T-cell (primary cell): ENCODE results near the gene RUNX2. TPM values are rescaled to one million over a fixed set of nuclear protein-coding genes. Genes with fewer than 3 reads are reported as not detected.
A peak's percentile ranks its signal among the peaks of the same experiment; 100 is the strongest.

Experiments
- ATAC-seq, 4 experiments: fragments of 200-7000 bp in 3 of 4; fragments of 150-1000 bp in 1 of 4; cut with Tn5 transposase; replicated peaks in 1 of 4; 1 replicate in 3 of 4; 2 replicates in 1 of 4; pipeline ENCODE4 v1.10.0; 2021; ENCODE audit warnings: moderate library complexity in 3 of 4, mild to moderate bottlenecking in 2 of 4, moderate number of reproducible peaks in 1 of 4
- CTCF ChIA-PET, 2 donors: fragments of 300-600 bp; sonication (Branson Sonifier 250); formaldehyde crosslinking; loops; one replicate each; lab custom pipeline; 2022; ENCODE audit warnings: antibody characterized with exemption in 2 of 2; lab: Charles Lee
- POLR2A ChIA-PET, 2 donors: fragments of 300-600 bp; sonication (Branson Sonifier 250); formaldehyde crosslinking; loops; one replicate each; lab custom pipeline; 2022; ENCODE audit warnings: antibody characterized with exemption in 2 of 2; lab: Charles Lee
- DNase-seq, 35 experiments: peaks; one replicate each; pipeline versions ENCODE4 v3.0.0 to v3.0.0-alpha.2; 2013 to 2023
- H3K27ac ChIP-seq: one replicate; pipeline ENCODE4 v1.5.1; 2013; ENCODE audit warnings: low read length
- H3K27me3 ChIP-seq, 2 experiments: replicated peaks in 1 of 2; 1 replicate in 1 of 2; 2 replicates in 1 of 2; pipeline versions ENCODE4 v1.6.1 to v1.7.0; 2013; ENCODE audit warnings: low read length in 1 of 2, mixed read lengths in 1 of 2; ENCODE audit not compliant: control insufficient read depth in 2 of 2, insufficient read depth in 2 of 2; ENCODE audit errors: extremely low read depth in 1 of 2
- H3K36me3 ChIP-seq, 2 donors: 1 replicate in 1 of 2; 2 replicates in 1 of 2; pipeline versions ENCODE4 v1.6.1 to v1.7.0; 2013; ENCODE audit warnings: low read length in 1 of 2; ENCODE audit not compliant: control insufficient read depth in 2 of 2, insufficient read depth in 1 of 2; ENCODE audit errors: extremely low read depth in 1 of 2
- H3K4me1 ChIP-seq, 2 experiments: 1 replicate in 1 of 2; 2 replicates in 1 of 2; pipeline versions ENCODE4 v1.6.1 to v1.7.0; 2013; ENCODE audit warnings: low read length in 2 of 2, mixed read lengths in 1 of 2; ENCODE audit not compliant: insufficient read depth in 2 of 2, control insufficient read depth in 1 of 2; ENCODE audit errors: extremely low read depth in 1 of 2
- H3K4me3 ChIP-seq, 2 donors: 1 replicate in 1 of 2; 2 replicates in 1 of 2; pipeline versions ENCODE4 v1.5.1 to v1.7.0; 2013; ENCODE audit warnings: mild to moderate bottlenecking in 2 of 2, low read length in 1 of 2, moderate library complexity in 1 of 2; ENCODE audit not compliant: control insufficient read depth in 1 of 2; ENCODE audit errors: extremely low read depth in 1 of 2
- H3K9me3 ChIP-seq: 2 replicates; pipeline ENCODE4 v1.7.0; 2013
- H3K27ac Mint-ChIP-seq, 2 donors: one replicate each; pipeline ENCODE4 v1.8.0; 2020 to 2021; ENCODE audit warnings: mild to moderate bottlenecking in 2 of 2, mixed read lengths in 2 of 2
- H3K27me3 Mint-ChIP-seq, 2 donors: one replicate each; pipeline ENCODE4 v1.8.0; 2021 to 2022; ENCODE audit warnings: mixed read lengths in 2 of 2
- H3K36me3 Mint-ChIP-seq: one replicate; pipeline ENCODE4 v1.8.0; 2021; ENCODE audit warnings: mixed read lengths
- H3K4me1 Mint-ChIP-seq, 3 donors: one replicate each; pipeline ENCODE4 v1.8.0; 2020 to 2022; ENCODE audit warnings: mixed read lengths in 3 of 3, mild to moderate bottlenecking in 1 of 3
- H3K4me3 Mint-ChIP-seq, 3 donors: one replicate each; pipeline ENCODE4 v1.8.0; 2020 to 2022; ENCODE audit warnings: mild to moderate bottlenecking in 3 of 3, mixed read lengths in 3 of 3, moderate library complexity in 3 of 3
- H3K9me3 Mint-ChIP-seq, 3 donors: one replicate each; pipeline ENCODE4 v1.8.0; 2020 to 2022; ENCODE audit warnings: mixed read lengths in 3 of 3
- WGBS: methylation state at CpG from one replicate; pipeline ENCODE4 v1.1.5; 2013; ENCODE audit warnings: missing lambda C conversion rate; ENCODE audit not compliant: insufficient coverage; 5-methylcytosine and 5-hydroxymethylcytosine counted together
- total RNA-seq, 35 experiments: library from RNA in 6 of 35; stranded (reverse) in 6 of 35; fragments of 120-200 nt in 1 of 35; gene quantifications; one replicate each; pipeline versions ENCODE4 v1.2.1 to v1.2.4 and lab custom pipeline; 2013 to 2026

RUNX2 gene
- total RNA-seq, 5 donors from 2014 or later (not counting 1 experiment from before 2014, with no cell fraction given) = 14.4 to 31.8 (median 22.4) TPM

DNA sequence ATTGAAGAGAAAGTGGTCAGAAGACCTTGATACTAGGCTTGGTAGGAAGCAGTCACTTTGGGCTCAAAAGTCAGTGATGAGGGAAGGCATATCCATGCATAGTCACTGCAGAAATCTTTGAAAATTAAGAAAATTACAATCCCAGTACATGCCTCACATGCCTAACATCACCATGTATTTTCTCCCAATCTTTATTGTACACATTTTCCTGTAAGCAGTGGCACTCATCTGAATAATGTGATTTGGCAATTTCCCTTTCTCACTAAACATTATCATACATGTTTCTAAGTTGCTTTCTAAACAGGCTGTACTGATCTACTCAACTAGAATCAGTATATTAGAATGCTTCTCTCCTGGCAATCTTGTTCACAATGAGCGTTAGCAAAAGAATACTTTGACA lies 330.3 kb downstream of the RUNX2 start:
- no peaks in the 10 kb centered on the region for H3K36me3 Mint-ChIP-seq
- Histone ChIP-seq H3K4me1 (peaks cover 6 to 8% of the 10 kb centered on the region in 2 experiments), H3K27ac (no peak overlapping the region), H3K9me3 (no peaks in the 10 kb centered on the region), H3K36me3 (no peaks in the 10 kb centered on the region), H3K27me3 (peaks cover 0 to 10% of the 10 kb centered on the region in 2 experiments), H3K4me3 (no peak overlapping the region)
- no peak for ATAC-seq
- CTCF ChIA-PET = no interaction called here
- WGBS = no CpG with 5 or more reads among the region's 1 CpG
- H3K9me3 Mint-ChIP-seq = peaks cover 0 to 4% (median 3%) of the 10 kb centered on the region in 3 donors
- H3K4me1 Mint-ChIP-seq = peaks cover 17 to 31% (median 18%) of the 10 kb centered on the region in 3 donors
- H3K4me3 Mint-ChIP-seq = no peak overlapping the region
- no peak for DNase-seq
- H3K27me3 Mint-ChIP-seq = peaks cover 8% of the 10 kb centered on the region in 2 donors
- POLR2A ChIA-PET = no interaction called here
- H3K27ac Mint-ChIP-seq = no peak overlapping the region

DNA sequence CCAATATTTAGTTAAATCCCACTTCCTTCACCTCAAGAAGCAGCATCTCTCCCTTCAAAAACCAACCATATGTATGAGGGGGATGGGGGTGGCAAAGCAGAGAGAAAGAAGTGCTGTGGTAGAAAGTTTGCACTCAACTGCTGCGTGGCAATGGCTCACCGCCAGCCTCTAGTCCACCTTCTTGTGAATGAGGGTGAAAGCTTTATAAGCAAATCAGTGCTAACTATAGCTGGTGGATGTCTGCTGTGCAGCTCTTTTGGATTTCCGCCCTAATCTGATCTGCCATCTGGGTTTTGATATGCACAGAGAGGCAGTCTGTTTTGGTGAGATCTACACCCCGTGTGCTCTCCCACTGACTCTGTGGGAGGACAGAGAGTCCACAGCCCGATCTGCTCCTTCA lies 330.8 kb downstream of the RUNX2 start:
- H3K4me3 ChIP-seq = no peak overlapping the region

DNA sequence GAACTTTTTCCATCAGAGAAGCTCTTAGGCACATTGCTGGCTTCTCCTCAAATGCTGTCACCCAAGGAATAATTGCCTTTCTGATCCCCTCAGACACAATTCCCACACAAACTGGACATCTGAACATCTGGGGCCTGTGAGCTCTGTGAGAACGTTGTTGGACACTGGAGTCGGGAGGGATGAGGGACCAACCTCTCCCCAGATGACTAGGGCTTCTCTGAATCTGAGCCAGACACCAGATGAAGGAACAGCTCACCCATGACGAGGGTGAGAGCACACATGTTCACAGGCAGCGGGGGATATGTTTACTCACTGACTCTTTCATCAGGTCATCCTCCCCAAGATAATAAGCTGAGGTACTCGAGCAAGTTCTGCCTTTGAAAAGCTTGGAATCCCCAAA lies 333.5 kb downstream of the RUNX2 start:
- ATAC-seq = no peak
- Histone ChIP-seq H3K27ac (no peak overlapping the region), H3K9me3 (no peaks in the 10 kb centered on the region), H3K4me1 (peaks cover 10 to 25% of the 10 kb centered on the region in 2 experiments), H3K36me3 (no peaks in the 10 kb centered on the region), H3K4me3 (no peak overlapping the region), H3K27me3 (peaks cover 0 to 23% of the 10 kb centered on the region in 2 experiments)
- 87% methylated on average over 4 of the region's 5 CpGs for WGBS
- H3K36me3 Mint-ChIP-seq = no peaks in the 10 kb centered on the region
- DNase-seq = no peak
- ChIA-PET POLR2A (no interaction called here), CTCF (interaction anchor here (0.5 to 1.2 kb wide), 2 partner anchors 62 to 332 kb away, joined by 3 read pairs; no protein-coding TSS in a partner anchor)
- no peak overlapping the region for H3K4me3 Mint-ChIP-seq
- no peak overlapping the region for H3K27ac Mint-ChIP-seq
- H3K27me3 Mint-ChIP-seq = peaks cover 13 to 15% of the 10 kb centered on the region in 2 donors
- H3K4me1 Mint-ChIP-seq = peaks cover 35 to 57% (median 39%) of the 10 kb centered on the region in 3 donors
- H3K9me3 Mint-ChIP-seq = peaks cover 0 to under 1% (median under 1%) of the 10 kb centered on the region in 3 donors

More for the DNA sequence above, 330.8 kb downstream of the RUNX2 start:
- peaks cover 19 to 34% (median 19%) of the 10 kb centered on the region in 3 donors for H3K4me1 Mint-ChIP-seq
- ATAC-seq (peak; percentile 52 to 76 (median 64)), DNase-seq (peak in 1 of 35 experiments; percentile 17)
- peak overlapping the region in 2 of 3 donors; percentile 13 to 38 for H3K4me3 Mint-ChIP-seq
- peaks cover 8 to 9% of the 10 kb centered on the region in 2 donors for H3K27me3 Mint-ChIP-seq
- Histone ChIP-seq H3K36me3 (no peaks in the 10 kb centered on the region), H3K4me1 (peaks cover 8 to 12% of the 10 kb centered on the region in 2 experiments), H3K9me3 (no peaks in the 10 kb centered on the region), H3K27me3 (peaks cover 0 to 16% of the 10 kb centered on the region in 2 experiments), H3K27ac (no peak overlapping the region)
- H3K27ac Mint-ChIP-seq = peak overlapping the region; percentile 4 to 10
- ChIA-PET POLR2A (no interaction called here), CTCF (interaction anchor here in 1 of 2 donors (0.6 kb wide), 1 partner anchor 67 kb away, joined by 3 read pairs; no protein-coding TSS in a partner anchor)
- H3K36me3 Mint-ChIP-seq = no peaks in the 10 kb centered on the region
- H3K9me3 Mint-ChIP-seq = peaks cover 0 to 4% (median 3%) of the 10 kb centered on the region in 3 donors
- 52% methylated on average over 4 of the region's 5 CpGs for WGBS

DNA sequence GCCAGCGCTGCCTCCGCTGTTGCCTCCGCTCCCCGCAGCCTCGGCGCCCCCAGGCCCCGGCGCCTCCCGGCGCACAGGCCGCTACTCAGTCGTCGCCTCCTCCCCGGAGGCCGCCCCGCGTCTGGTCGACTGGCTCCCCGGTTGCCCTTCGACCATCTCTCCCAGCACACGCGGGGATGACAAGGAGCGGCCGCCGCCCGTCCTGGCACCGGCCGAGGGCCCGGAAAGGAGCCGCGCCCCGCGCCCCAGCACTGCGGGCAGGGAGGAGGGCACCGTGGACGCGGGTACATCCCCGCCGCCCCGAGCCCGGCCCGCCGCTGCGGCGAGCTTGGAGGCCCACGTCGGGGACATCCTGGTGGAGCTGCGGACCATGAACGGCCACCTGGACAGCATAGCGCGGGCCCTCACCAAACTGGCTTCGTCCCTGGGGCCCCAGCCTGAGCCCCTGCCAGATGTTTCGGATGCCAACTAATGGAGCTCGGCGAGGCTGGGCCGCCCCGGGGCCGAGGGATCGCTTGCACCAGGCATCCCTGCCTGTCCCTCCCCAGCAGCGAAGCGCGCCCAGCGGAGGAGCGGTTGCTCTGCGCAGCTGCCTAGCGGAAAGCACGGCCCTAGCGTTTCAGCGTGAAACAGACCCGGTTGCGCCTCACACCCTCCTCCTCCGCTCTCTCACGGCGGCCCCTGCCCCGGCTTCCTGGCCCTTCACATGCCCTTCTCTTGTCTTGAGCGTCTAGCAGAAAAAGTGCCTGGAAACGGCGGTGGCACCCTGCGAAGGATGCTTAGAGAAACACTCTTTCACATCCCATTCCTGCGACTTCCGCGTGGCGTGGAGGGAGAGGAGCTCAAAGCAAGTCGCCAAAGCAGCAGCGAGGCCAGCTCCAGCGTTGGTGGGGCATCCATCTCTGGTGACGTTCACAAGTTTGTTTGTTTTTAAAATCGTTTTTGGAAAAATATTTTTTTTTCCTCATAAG lies 335.4 kb downstream of the RUNX2 start:
- H3K27ac Mint-ChIP-seq = peak overlapping the region in 1 of 2 donors; percentile 55
- H3K27me3 ChIP-seq = peaks cover 0 to 23% of the 10 kb centered on the region in 2 experiments
- peaks cover 10 to 25% of the 10 kb centered on the region in 2 experiments for H3K4me1 ChIP-seq
- no peaks in the 10 kb centered on the region for H3K9me3 ChIP-seq
- no peaks in the 10 kb centered on the region for H3K9me3 Mint-ChIP-seq
- ChIA-PET POLR2A (interaction anchor here in 1 of 2 donors (0.6 kb wide), 1 partner anchor 1619 kb away, joined by 3 read pairs; no protein-coding TSS in a partner anchor), CTCF (interaction anchor here in 1 of 2 donors (0.7 kb wide), 1 partner anchor 25 kb away, joined by 3 read pairs; no protein-coding TSS in a partner anchor)
- ATAC-seq = peak; percentile 66 to 86 (median 82)
- no peak overlapping the region for H3K27ac ChIP-seq
- H3K4me3 Mint-ChIP-seq = peak overlapping the region; percentile 32 to 73 (median 64)
- H3K4me3 ChIP-seq = peak overlapping the region; percentile 27 to 64
- no peaks in the 10 kb centered on the region for H3K36me3 ChIP-seq
- H3K27me3 Mint-ChIP-seq = peaks cover 13 to 15% of the 10 kb centered on the region in 2 donors
- WGBS = 27% methylated on average over 75 of the region's 88 CpGs
- peaks cover 34 to 50% (median 36%) of the 10 kb centered on the region in 3 donors for H3K4me1 Mint-ChIP-seq
- peak in 34 of 35 experiments; percentile 14 to 61 (median 35) for DNase-seq
- no peaks in the 10 kb centered on the region for H3K36me3 Mint-ChIP-seq

DNA sequence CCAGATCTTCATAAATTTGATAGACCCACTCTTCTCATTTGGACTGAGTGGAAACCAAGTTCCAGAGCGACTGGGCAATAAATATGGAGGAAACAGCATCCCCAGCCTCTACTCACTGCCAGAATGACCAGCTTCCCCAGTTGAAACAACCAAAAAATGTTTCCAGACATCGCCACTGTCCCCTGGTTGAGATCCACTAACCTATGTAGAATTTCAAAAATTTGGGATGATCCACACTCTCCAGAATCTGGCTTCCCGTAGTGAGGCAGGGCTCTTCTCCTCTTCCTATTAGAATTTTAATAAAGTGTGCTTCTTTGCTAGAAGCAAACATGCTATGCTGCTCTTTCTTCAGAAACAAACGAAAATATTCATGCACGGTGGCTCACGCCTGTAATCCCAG lies 336.6 kb downstream of the RUNX2 start:
- no peak for DNase-seq
- WGBS = 97% methylated on average over 4 of the region's 6 CpGs
- Histone ChIP-seq H3K9me3 (no peaks in the 10 kb centered on the region), H3K27ac (no peak overlapping the region), H3K4me1 (peaks cover 2 to 20% of the 10 kb centered on the region in 2 experiments), H3K4me3 (no peak overlapping the region), H3K27me3 (peaks cover 0 to 23% of the 10 kb centered on the region in 2 experiments), H3K36me3 (no peaks in the 10 kb centered on the region)
- Mint-ChIP-seq H3K4me3 (peak overlapping the region in 1 of 3 donors; percentile 73), H3K27me3 (peaks cover 13 to 15% of the 10 kb centered on the region in 2 donors), H3K36me3 (no peaks in the 10 kb centered on the region), H3K27ac (no peak overlapping the region), H3K9me3 (no peaks in the 10 kb centered on the region), H3K4me1 (peaks cover 22 to 39% (median 25%) of the 10 kb centered on the region in 3 donors)
- ATAC-seq = no peak
- CTCF ChIA-PET = no interaction called here
- POLR2A ChIA-PET = no interaction called here

DNA sequence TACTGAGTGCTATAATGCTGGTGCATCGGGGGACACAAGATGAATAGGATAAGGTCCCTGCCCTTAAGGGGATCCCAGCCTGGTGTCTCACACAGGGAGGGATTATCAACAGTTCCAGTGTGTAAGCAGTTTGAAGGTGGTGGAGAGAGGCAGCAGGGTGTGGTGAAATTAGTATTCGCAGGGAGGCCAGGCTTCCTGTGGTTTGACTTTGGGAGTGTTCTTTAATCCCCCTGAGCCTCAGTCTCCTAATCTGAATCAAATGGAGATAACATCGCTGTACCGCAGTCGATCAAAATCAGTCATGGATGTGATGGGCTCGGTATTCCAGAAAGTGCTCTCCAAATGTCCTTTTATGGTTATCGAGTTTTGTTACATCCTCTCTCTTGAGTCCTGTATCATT lies 337.7 kb downstream of the RUNX2 start:
- Mint-ChIP-seq H3K36me3 (no peaks in the 10 kb centered on the region), H3K4me1 (peaks cover 17 to 35% (median 25%) of the 10 kb centered on the region in 3 donors), H3K27me3 (peaks cover 13 to 15% of the 10 kb centered on the region in 2 donors), H3K27ac (no peak overlapping the region), H3K9me3 (no peaks in the 10 kb centered on the region), H3K4me3 (no peak overlapping the region)
- CTCF ChIA-PET = no interaction called here
- no peaks in the 10 kb centered on the region for H3K36me3 ChIP-seq
- no peak overlapping the region for H3K27ac ChIP-seq
- no peak for DNase-seq
- peaks cover 2 to 20% of the 10 kb centered on the region in 2 experiments for H3K4me1 ChIP-seq
- H3K4me3 ChIP-seq = no peak overlapping the region
- WGBS = no CpG with 5 or more reads among the region's 7 CpGs
- POLR2A ChIA-PET = interaction anchor here in 1 of 2 donors (0.6 kb wide), 1 partner anchor 16 kb away, joined by 7 read pairs; no protein-coding TSS in a partner anchor
- peaks cover 0 to 23% of the 10 kb centered on the region in 2 experiments for H3K27me3 ChIP-seq
- H3K9me3 ChIP-seq = no peaks in the 10 kb centered on the region
- ATAC-seq = no peak
